ENCODE measurements around the gene GRIA3. TPM values are rescaled to one million over a fixed set of nuclear protein-coding genes. Genes with fewer than 3 reads are reported as not detected.
A peak's percentile ranks its signal among the peaks of the same experiment; 100 is the strongest.

GRIA3 gene
- 10 to 100 TPM in 1 of 2 donors, 1 to 10 TPM in 1; 7.2 to 12.4 TPM for total RNA-seq
- 1 to 10 TPM; 5.1 to 7.0 TPM for polyA plus RNA-seq
- long read RNA-seq, donor 1, partial matches to known transcripts = 2 of 12 reads
- long read RNA-seq, donor 1, other reads (novel, unspliced or antisense) = 10 of 12 reads
- long read RNA-seq, donor 2, partial matches to known transcripts = 4 of 8 reads
- long read RNA-seq, donor 2, other reads (novel, unspliced or antisense) = 4 of 8 reads

DNA sequence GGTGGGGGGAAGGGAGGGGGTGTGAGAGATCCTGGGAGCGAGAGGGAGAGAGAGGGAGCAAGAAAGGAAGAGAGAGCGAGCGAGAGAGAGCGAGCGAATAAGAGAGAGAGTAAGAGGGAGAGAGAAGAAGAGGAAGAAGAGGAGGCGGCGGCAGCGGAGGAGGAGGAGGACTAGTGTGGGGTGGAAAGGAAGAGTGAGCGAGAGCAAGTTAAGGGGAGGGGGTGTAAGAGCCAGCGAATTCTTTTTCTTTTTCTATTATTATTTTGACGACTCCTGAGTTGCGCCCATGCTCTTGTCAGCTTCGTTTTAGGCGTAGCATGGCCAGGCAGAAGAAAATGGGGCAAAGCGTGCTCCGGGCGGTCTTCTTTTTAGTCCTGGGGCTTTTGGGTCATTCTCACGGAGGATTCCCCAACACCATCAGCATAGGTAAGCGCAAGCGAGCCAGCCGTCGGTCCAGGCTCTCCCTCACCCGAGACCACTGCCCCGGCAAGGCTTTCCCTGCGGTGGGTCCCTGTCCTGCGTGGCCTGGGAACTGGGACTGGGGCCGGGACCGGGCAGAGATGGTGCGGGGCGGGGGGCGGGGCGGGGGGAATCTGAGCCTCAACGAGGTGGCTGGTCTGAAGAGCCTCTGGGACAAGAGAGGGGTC lies at the start of gene GRIA3:
Gene GRIA3 (plus strand): TSS at position 60 of the 647 bp plus-strand sequence. CDS start 258 bp downstream, at position 318.
- peak; percentile 44 to 73 for DNase-seq
- Histone ChIP-seq H3K27ac (ENCODE audit: low read depth in 1 of 2, low read length in 2 of 2) (no peak within 1 kb of the TSS), H3K9me3 (ENCODE audit: control insufficient read depth, low read length) (no peaks in the 10 kb centered on the region), H3K4me1 (ENCODE audit: control insufficient read depth in 1 of 2, insufficient read depth in 2 of 2, low read length in 2 of 2) (no peaks in the 10 kb centered on the region), H3K36me3 (ENCODE audit: control insufficient read depth in 1 of 2, insufficient read depth in 2 of 2, low read length in 1 of 2) (no peaks in the 10 kb centered on the region), H3K27me3 (ENCODE audit: control insufficient read depth in 1 of 2, insufficient read depth in 2 of 2, low read length in 1 of 2) (no peaks in the 10 kb centered on the region), H3K4me3 (ENCODE audit: low read length in 2 of 2) (peak within 1 kb of the TSS; percentile 51 to 80)
- peak; percentile 49 for ATAC-seq (ENCODE audit: low FRiP score)
- 1 to 22% methylated on average over 32 to 33 of the region's 33 CpGs for WGBS, 2 donors
- intact Hi-C loops (cut with DNase I) = loop anchor here in 1 of 2 donors (5.0 kb wide), 1 partner anchor 238 kb away; no protein-coding TSS in a partner anchor

DNA sequence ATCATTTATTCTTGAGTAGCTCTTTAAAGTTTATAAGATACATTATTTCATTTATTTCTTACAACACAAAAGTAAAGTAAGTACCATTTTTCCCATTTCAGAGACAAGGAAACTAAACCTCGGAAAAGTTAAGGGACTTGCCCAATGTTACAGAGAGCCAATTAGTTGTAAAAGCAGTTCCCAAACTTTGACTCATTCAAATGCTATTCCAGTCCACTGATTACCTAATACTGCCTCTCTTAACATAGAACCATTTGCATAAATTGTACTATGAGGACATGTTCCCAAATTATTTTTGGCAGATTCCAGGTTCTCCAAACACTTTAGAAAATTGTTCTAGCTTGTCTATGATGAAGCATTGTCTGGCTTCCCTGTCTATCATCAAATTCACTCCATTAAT lies 45.6 kb upstream of the GRIA3 start:
- DNase-seq (no peak), ATAC-seq (ENCODE audit: low FRiP score) (peak; percentile 54)
- H3K36me3 ChIP-seq (ENCODE audit: control insufficient read depth in 1 of 2, insufficient read depth in 2 of 2, low read length in 1 of 2) = no peaks in the 10 kb centered on the region
- H3K9me3 ChIP-seq (ENCODE audit: control insufficient read depth, low read length) = no peaks in the 10 kb centered on the region
- H3K27ac ChIP-seq (ENCODE audit: low read depth in 1 of 2, low read length in 2 of 2) = no peak overlapping the region
- H3K4me3 ChIP-seq (ENCODE audit: low read length in 2 of 2) = no peak overlapping the region
- 4 to 26% methylated on average over 1 of the region's 1 CpG for WGBS, 2 donors
- H3K4me1 ChIP-seq (ENCODE audit: control insufficient read depth in 1 of 2, insufficient read depth in 2 of 2, low read length in 2 of 2) = peaks cover 0 to 2% of the 10 kb centered on the region in 2 donors
- no peaks in the 10 kb centered on the region for H3K27me3 ChIP-seq (ENCODE audit: control insufficient read depth in 1 of 2, insufficient read depth in 2 of 2, low read length in 1 of 2)
- intact Hi-C loops (cut with DNase I) = no loop called here

DNA sequence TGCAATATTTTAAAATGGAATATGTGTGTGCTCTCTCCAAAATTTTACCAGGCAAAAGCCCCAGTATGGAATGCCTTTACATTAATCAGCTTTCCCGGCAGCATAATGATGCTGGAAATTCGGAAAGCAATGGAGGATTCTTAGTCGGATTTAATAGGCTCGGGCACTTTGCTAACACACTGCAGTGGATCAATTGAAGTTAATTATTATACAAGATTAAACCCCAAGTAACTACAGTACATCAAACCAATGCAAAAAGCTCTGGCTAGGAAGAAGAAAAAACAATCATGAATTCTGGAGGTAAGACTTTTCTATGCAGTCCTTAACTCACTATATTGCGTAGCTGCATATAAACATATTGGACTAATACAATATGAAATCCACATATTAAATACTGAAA lies 43.6 kb upstream of the GRIA3 start:
- Histone ChIP-seq H3K27me3 (ENCODE audit: control insufficient read depth in 1 of 2, insufficient read depth in 2 of 2, low read length in 1 of 2) (no peaks in the 10 kb centered on the region), H3K4me1 (ENCODE audit: control insufficient read depth in 1 of 2, insufficient read depth in 2 of 2, low read length in 2 of 2) (peaks cover 0 to 2% of the 10 kb centered on the region in 2 donors), H3K36me3 (ENCODE audit: control insufficient read depth in 1 of 2, insufficient read depth in 2 of 2, low read length in 1 of 2) (no peaks in the 10 kb centered on the region), H3K27ac (ENCODE audit: low read depth in 1 of 2, low read length in 2 of 2) (no peak overlapping the region), H3K9me3 (ENCODE audit: control insufficient read depth, low read length) (no peaks in the 10 kb centered on the region), H3K4me3 (ENCODE audit: low read length in 2 of 2) (no peak overlapping the region)
- no peak for DNase-seq
- 85 to 96% methylated on average over 5 of the region's 5 CpGs for WGBS, 2 donors
- intact Hi-C loops (cut with DNase I) = no loop called here
- ATAC-seq (ENCODE audit: low FRiP score) = no peak

DNA sequence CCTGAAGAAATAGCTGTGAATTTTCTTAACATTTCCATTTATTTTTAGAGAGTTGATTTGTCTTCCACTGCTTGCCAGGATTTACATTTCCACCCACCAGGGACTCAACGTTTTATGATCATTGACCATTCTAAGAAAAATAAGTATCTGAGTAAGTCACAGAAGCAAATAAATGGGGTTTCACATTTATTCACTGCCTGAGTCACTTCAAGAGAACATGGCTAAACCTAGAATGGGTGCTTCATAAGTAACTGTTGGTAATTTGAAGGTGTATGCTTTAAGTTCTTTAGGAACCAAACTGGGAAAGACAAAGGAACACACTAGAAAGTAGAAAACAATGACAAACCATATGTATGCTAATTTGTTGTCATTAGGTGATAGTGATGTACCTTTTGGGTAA lies 43.2 kb upstream of the GRIA3 start:
- Histone ChIP-seq H3K36me3 (ENCODE audit: control insufficient read depth in 1 of 2, insufficient read depth in 2 of 2, low read length in 1 of 2) (no peaks in the 10 kb centered on the region), H3K4me1 (ENCODE audit: control insufficient read depth in 1 of 2, insufficient read depth in 2 of 2, low read length in 2 of 2) (peaks cover 0 to 2% of the 10 kb centered on the region in 2 donors), H3K9me3 (ENCODE audit: control insufficient read depth, low read length) (no peaks in the 10 kb centered on the region), H3K4me3 (ENCODE audit: low read length in 2 of 2) (no peak overlapping the region), H3K27ac (ENCODE audit: low read depth in 1 of 2, low read length in 2 of 2) (no peak overlapping the region), H3K27me3 (ENCODE audit: control insufficient read depth in 1 of 2, insufficient read depth in 2 of 2, low read length in 1 of 2) (no peaks in the 10 kb centered on the region)
- WGBS, 2 donors = 7 to 13% methylated on average over 1 of the region's 1 CpG
- no peak for DNase-seq
- no peak for ATAC-seq (ENCODE audit: low FRiP score)
- intact Hi-C loops (cut with DNase I) = no loop called here

DNA sequence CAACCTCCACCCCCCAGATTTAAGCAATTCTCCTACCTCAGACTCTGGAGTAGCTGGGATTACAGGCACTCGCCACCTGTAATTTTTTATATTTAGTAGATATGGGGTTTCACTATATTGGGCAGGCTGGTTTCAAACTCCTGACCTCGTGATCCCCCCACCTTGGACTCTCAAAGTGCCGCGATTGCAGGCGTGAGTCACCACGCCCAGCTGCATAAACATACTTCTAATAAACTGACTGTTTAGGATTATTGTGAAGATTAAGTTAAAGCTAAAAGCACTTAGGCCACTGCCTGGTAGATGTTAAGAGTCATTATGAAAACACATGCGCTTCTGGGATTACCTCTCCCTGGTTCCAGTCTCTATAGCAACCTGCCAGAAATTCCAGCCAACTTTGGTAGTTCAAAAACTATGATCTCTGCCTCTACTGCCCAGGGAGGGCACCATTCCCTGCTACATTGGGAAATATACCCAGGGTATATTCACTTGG lies 30.2 kb upstream of the GRIA3 start:
- DNase-seq (no peak), ATAC-seq (ENCODE audit: low FRiP score) (no peak)
- Histone ChIP-seq H3K4me1 (ENCODE audit: control insufficient read depth in 1 of 2, insufficient read depth in 2 of 2, low read length in 2 of 2) (no peaks in the 10 kb centered on the region), H3K36me3 (ENCODE audit: control insufficient read depth in 1 of 2, insufficient read depth in 2 of 2, low read length in 1 of 2) (no peaks in the 10 kb centered on the region), H3K4me3 (ENCODE audit: low read length in 2 of 2) (no peak overlapping the region), H3K27me3 (ENCODE audit: control insufficient read depth in 1 of 2, insufficient read depth in 2 of 2, low read length in 1 of 2) (no peaks in the 10 kb centered on the region), H3K27ac (ENCODE audit: low read depth in 1 of 2, low read length in 2 of 2) (no peak overlapping the region), H3K9me3 (ENCODE audit: control insufficient read depth, low read length) (no peaks in the 10 kb centered on the region)
- intact Hi-C loops (cut with DNase I) = no loop called here
- 57 to 67% methylated on average over 7 of the region's 7 CpGs for WGBS, 2 donors

DNA sequence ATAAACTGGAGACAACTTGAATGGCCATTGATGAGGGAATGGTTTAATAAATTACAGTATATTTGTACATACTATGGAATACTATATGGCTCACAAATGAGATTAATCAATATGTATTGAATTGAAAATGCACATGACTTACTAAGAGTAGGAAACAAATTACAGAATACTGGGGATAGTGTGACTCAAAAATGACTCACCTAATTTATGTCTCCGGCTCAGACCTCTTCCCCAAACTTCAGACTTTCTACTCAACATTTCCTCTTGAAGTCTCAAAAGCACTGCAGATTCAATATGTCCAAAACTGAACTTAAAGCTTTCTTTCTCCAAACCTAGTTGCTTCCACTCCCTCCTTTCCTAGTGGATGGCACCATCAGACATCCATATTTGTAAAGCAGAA lies 28.8 kb upstream of the GRIA3 start:
- Histone ChIP-seq H3K27me3 (ENCODE audit: control insufficient read depth in 1 of 2, insufficient read depth in 2 of 2, low read length in 1 of 2) (no peaks in the 10 kb centered on the region), H3K36me3 (ENCODE audit: control insufficient read depth in 1 of 2, insufficient read depth in 2 of 2, low read length in 1 of 2) (no peaks in the 10 kb centered on the region), H3K4me1 (ENCODE audit: control insufficient read depth in 1 of 2, insufficient read depth in 2 of 2, low read length in 2 of 2) (no peaks in the 10 kb centered on the region), H3K9me3 (ENCODE audit: control insufficient read depth, low read length) (no peaks in the 10 kb centered on the region), H3K27ac (ENCODE audit: low read depth in 1 of 2, low read length in 2 of 2) (no peak overlapping the region), H3K4me3 (ENCODE audit: low read length in 2 of 2) (no peak overlapping the region)
- 79 to 81% methylated on average over 1 of the region's 1 CpG for WGBS, 2 donors
- ATAC-seq (ENCODE audit: low FRiP score) = no peak
- DNase-seq = no peak
- intact Hi-C loops (cut with DNase I) = no loop called here

DNA sequence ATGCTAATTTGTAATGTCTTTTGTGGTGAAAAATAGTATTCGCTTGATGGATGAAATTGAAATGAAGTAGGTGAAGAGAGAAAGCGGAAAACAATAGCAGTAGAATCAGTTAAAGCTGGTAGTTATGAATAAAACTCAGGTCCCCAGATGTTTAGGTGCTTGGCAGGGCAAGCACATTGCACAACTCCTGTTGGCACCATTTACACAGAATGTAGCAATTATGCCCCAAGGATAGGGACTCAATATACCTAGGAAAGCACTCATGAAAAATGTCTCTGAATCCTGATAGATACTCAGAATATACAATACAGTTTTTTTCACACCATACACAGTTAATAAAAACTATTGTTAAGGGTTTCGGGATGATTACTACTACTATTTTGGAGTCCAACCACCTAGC lies 26.5 kb upstream of the GRIA3 start:
- ATAC-seq (ENCODE audit: low FRiP score) (no peak), DNase-seq (no peak)
- Histone ChIP-seq H3K36me3 (ENCODE audit: control insufficient read depth in 1 of 2, insufficient read depth in 2 of 2, low read length in 1 of 2) (no peaks in the 10 kb centered on the region), H3K4me1 (ENCODE audit: control insufficient read depth in 1 of 2, insufficient read depth in 2 of 2, low read length in 2 of 2) (no peaks in the 10 kb centered on the region), H3K27ac (ENCODE audit: low read depth in 1 of 2, low read length in 2 of 2) (no peak overlapping the region), H3K27me3 (ENCODE audit: control insufficient read depth in 1 of 2, insufficient read depth in 2 of 2, low read length in 1 of 2) (no peaks in the 10 kb centered on the region), H3K4me3 (ENCODE audit: low read length in 2 of 2) (no peak overlapping the region), H3K9me3 (ENCODE audit: control insufficient read depth, low read length) (no peaks in the 10 kb centered on the region)
- WGBS, 2 donors = 79 to 95% methylated on average over 3 of the region's 3 CpGs
- intact Hi-C loops (cut with DNase I) = no loop called here

DNA sequence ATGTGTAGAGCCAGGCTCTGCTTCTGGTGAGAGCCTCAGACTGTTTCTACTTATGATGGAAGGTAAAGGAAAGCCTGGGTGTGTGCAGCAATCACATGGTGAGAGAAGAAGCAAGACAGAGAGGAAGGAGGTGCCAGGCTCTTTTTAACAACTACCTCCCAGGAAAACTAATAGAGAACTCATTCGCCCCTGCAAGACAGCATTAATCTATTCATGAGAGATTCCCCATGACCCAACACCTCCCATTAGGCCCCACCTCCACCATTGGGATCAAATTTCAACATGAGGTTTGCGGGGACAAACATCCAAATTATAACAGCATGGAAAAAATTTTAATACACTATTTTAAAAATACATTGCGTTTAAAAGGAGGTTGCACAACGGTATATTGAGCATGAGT lies 24.7 kb upstream of the GRIA3 start:
- DNase-seq (no peak), ATAC-seq (ENCODE audit: low FRiP score) (no peak)
- WGBS, 2 donors = 65 to 69% methylated on average over 4 of the region's 4 CpGs
- no peaks in the 10 kb centered on the region for H3K27me3 ChIP-seq (ENCODE audit: control insufficient read depth in 1 of 2, insufficient read depth in 2 of 2, low read length in 1 of 2)
- H3K4me1 ChIP-seq (ENCODE audit: control insufficient read depth in 1 of 2, insufficient read depth in 2 of 2, low read length in 2 of 2) = no peaks in the 10 kb centered on the region
- intact Hi-C loops (cut with DNase I) = no loop called here
- H3K9me3 ChIP-seq (ENCODE audit: control insufficient read depth, low read length) = no peaks in the 10 kb centered on the region
- no peak overlapping the region for H3K4me3 ChIP-seq (ENCODE audit: low read length in 2 of 2)
- no peaks in the 10 kb centered on the region for H3K36me3 ChIP-seq (ENCODE audit: control insufficient read depth in 1 of 2, insufficient read depth in 2 of 2, low read length in 1 of 2)
- H3K27ac ChIP-seq (ENCODE audit: low read depth in 1 of 2, low read length in 2 of 2) = no peak overlapping the region

DNA sequence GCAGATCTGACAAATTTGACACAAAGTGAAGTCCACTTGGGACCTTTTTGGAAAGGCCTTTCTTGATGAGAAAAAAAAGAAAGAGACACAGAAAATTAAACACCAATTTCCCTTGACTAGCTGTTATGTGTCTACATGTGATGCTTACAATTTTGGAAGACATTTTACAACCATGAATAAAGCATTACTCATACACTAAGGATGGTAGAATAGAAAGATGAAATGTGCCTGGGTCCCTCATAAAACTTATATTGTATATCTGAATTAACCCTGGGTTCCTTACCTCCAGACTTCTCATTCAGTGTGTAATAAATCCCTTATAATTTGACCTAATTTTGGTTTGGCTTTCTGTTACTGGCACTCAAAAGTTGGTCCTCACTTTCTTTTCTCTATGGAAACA lies 16.5 kb upstream of the GRIA3 start:
- no peak for ATAC-seq (ENCODE audit: low FRiP score)
- H3K4me1 ChIP-seq (ENCODE audit: control insufficient read depth in 1 of 2, insufficient read depth in 2 of 2, low read length in 2 of 2) = no peaks in the 10 kb centered on the region
- no peak for DNase-seq
- no peaks in the 10 kb centered on the region for H3K36me3 ChIP-seq (ENCODE audit: control insufficient read depth in 1 of 2, insufficient read depth in 2 of 2, low read length in 1 of 2)
- no peaks in the 10 kb centered on the region for H3K27me3 ChIP-seq (ENCODE audit: control insufficient read depth in 1 of 2, insufficient read depth in 2 of 2, low read length in 1 of 2)
- H3K4me3 ChIP-seq (ENCODE audit: low read length in 2 of 2) = no peak overlapping the region
- H3K27ac ChIP-seq (ENCODE audit: low read depth in 1 of 2, low read length in 2 of 2) = no peak overlapping the region
- H3K9me3 ChIP-seq (ENCODE audit: control insufficient read depth, low read length) = no peaks in the 10 kb centered on the region
- intact Hi-C loops (cut with DNase I) = no loop called here

Data from aorta (tissue), 5 donors.